A549 (cell line): ENCODE measurements around the gene PCDHB4. TPM values are rescaled to one million over a fixed set of nuclear protein-coding genes. Genes with fewer than 3 reads are reported as not detected.
A peak's percentile ranks its signal among the peaks of the same experiment; 100 is the strongest.
"Not testable (repeated sequence)": the region's sequence is repeated elsewhere in the genome, so short reads cannot be mapped to it uniquely, and the experiment has no call there.

Experiments
- ATAC-seq, 2 experiments: fragments of 200-7000 bp in 1 of 2; fragments of >200 bp in 1 of 2; cut with Nextera tagmentation in 1 of 2; cut with Tn5 transposase in 1 of 2; 3 replicates each; pipeline versions ENCODE4 v1.8.0 to v1.9.1; 2018 to 2020; ENCODE audit warnings: mild to moderate bottlenecking in 1 of 2, moderate library complexity in 1 of 2
- CTCF ChIA-PET: fragments of 300-600 bp; sonication (Branson Sonifier 250); formaldehyde crosslinking; extraction: SDS; loops from one replicate; lab custom pipeline; 2021; ENCODE audit warnings: antibody characterized with exemption, inconsistent platforms; lab: Yijun Ruan, JAX
- POLR2A ChIA-PET: fragments of 350-600 bp; formaldehyde crosslinking; extraction: SDS; loops from one replicate; lab custom pipeline; 2021; ENCODE audit warnings: antibody characterized with exemption, inconsistent platforms; lab: Yijun Ruan, JAX
- DNase-seq, 2 experiments: peaks; one replicate each; pipeline versions ENCODE4 v3.0.0 to v3.0.0-alpha.2; 2011 to 2016; ENCODE audit warnings: low read depth in 1 of 2, low spot score in 1 of 2
- FAIRE-seq: peaks from 2 replicates; lab custom pipeline; 2011; peaks lifted over from hg19 to GRCh38; lab: Jason Lieb, UNC
- H3K27ac ChIP-seq, 2 experiments: fragments of >200 bp; sonication (Bioruptor Twin); formaldehyde crosslinking; 3 replicates each; pipeline ENCODE4 v1.5.1; 2016 to 2017
- H3K4me1 ChIP-seq: fragments of >200 bp; sonication (Bioruptor Twin); formaldehyde crosslinking; 3 replicates; pipeline ENCODE4 v1.6.1; 2016
- H3K4me2 ChIP-seq: fragments of >200 bp; sonication (Bioruptor Twin); formaldehyde crosslinking; 3 replicates; pipeline ENCODE4 v1.6.1; 2016
- H3K4me3 ChIP-seq: fragments of >200 bp; sonication (Bioruptor Twin); formaldehyde crosslinking; 3 replicates; pipeline ENCODE4 v1.5.1; 2016
- H3K9me3 ChIP-seq: fragments of >200 bp; sonication (Bioruptor Twin); formaldehyde crosslinking; 3 replicates; pipeline ENCODE4 v1.6.1; 2016
- ESRRA ChIP-seq: fragments of 150-350 bp; IDR thresholded peaks from 2 replicates; pipeline ENCODE4 v1.6.1; 2014; ENCODE audit warnings: mild to moderate bottlenecking, low read length, borderline replicate concordance
- RAD21 ChIP-seq, 2 experiments: fragments of >200 bp in 1 of 2; sonication (Bioruptor Twin) in 1 of 2; formaldehyde crosslinking in 1 of 2; IDR thresholded peaks in 1 of 2; conservative IDR thresholded peaks in 1 of 2; 2 replicates in 1 of 2; 3 replicates in 1 of 2; pipeline ENCODE4 v1.6.1; 2012 to 2018; ENCODE audit warnings: inconsistent platforms in 1 of 2
- WGBS: methylation state at CpG from one replicate; pipeline ENCODE4 v1.1.6; 2017; ENCODE audit errors: missing lambda C conversion rate; 5-methylcytosine and 5-hydroxymethylcytosine counted together
- polyA plus RNA-seq, 4 experiments: library from polyadenylated mRNA; depleted of rRNA in 3 of 4; stranded (reverse); fragments of >200 nt; fragmentation: RNase III in 1 of 4; extraction: RNeasy Plus Mini Kit Qiagen cat#74134 plus additional on column Dnase treatment in 1 of 4; gene quantifications; 2 replicates in 3 of 4; 3 replicates in 1 of 4; pipeline ENCODE4 v1.2.3, GENCODE V29; 2011 to 2017

Gene PCDHB4
- polyA plus RNA-seq, 2 of the 4 experiments (the other 2 are of a cell fraction), result 0.05 to 0.19 TPM

DNA sequence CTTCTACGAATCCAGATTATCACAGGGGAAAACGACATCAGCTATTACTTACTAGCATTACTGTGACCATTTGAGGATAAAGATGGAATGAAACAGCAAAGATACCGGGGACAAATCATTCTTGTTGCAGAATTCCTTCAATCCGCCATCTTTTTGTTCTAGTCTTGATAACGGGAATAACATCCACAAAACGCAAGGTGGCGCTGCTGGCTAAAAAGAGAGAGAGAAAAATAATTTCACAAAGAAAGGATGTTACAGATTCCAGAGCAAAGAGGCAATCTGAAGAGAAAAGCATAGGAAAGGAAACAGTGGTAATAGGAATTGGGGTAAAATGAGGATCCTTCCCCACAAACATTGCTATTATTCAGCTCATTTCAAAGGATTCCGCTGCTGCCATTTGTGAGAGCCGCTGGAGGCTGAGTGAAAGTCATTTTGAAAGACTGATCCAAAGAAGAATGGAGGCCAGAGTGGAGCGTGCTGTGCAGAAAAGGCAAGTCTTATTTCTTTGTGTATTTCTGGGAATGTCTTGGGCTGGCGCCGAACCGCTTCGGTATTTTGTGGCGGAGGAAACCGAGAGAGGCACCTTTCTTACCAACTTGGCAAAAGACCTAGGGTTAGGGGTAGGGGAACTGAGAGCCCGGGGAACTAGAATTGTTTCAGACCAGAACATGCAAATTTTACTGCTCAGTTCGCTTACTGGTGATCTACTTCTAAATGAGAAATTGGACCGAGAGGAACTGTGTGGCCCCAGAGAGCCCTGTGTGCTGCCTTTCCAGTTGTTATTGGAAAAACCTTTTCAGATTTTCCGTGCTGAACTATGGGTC is 51.0 kb downstream of the PCDHB4 start, which contains the start of gene PCDHB7:
TSS of gene PCDHB7 (plus strand) at position 264 of the 824 bp plus-strand sequence. CDS start at position 456, 192 bp downstream.
- peak; percentile 23 for FAIRE-seq
- H3K4me3 ChIP-seq, result no peak within 1 kb of the TSS
- H3K9me3 ChIP-seq, result peaks cover 20% of the 10 kb centered on the region; the same call in 2 of the 3 replicates
- H3K27ac ChIP-seq, result no peak within 1 kb of the TSS
- TF ChIP-seq ESRRA (no peak), RAD21 (conservative IDR thresholded peaks at IDR 0.05 in 1 of 2, IDR thresholded peaks at IDR 0.05 in 1 of 2) (peak; percentile 16 to 46; a peak in 3 of 5 replicates)
- TF ChIP-seq, all 56 proteins: peak for 1
- CTCF ChIA-PET, result interaction anchor here (1.0 to 1.6 kb wide), 2 partner anchors 147 to 157 kb away, joined by 3 read pairs; partner anchors contain the start of gene PCDHGA1
- peak within 1 kb of the TSS; percentile 14; the same call in 1 of the 3 replicates for H3K4me2 ChIP-seq
- DNase-seq (peak; percentile 25 to 31), ATAC-seq (no peak)
- WGBS, result 35% methylated on average over 20 of the region's 20 CpGs
- no peaks in the 10 kb centered on the region for H3K4me1 ChIP-seq
- POLR2A ChIA-PET, result no interaction called here

DNA sequence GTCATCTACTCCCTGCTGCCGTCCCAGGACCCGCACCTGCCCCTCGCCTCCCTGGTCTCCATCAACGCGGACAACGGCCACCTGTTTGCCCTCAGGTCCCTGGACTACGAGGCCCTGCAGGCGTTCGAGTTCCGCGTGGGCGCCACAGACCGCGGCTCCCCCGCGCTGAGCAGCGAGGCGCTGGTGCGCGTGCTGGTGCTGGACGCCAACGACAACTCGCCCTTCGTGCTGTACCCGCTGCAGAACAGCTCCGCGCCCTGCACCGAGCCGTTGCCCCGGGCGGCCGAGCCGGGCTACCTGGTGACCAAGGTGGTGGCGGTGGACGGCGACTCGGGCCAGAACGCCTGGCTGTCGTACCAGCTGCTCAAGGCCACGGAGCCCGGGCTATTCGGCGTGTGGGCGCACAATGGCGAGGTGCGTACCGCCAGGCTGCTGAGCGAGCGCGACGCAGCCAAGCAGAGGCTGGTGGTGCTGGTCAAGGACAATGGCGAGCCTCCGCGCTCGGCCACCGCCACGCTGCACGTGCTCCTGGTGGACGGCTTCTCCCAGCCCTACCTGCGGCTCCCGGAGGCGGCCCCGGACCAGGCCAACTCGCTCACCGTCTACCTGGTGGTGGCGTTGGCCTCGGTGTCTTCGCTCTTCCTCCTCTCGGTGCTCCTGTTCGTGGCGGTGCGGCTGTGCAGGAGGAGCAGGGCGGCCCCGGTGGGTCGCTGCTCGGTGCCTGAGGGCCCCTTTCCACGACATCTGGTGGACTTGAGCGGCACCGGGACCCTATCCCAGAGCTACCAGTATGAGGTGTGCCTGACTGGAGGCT is 52.9 kb downstream of the PCDHB4 start:
- POLR2A ChIA-PET, H3K27ac ChIP-seq, FAIRE-seq, H3K4me1 ChIP-seq, H3K4me3 ChIP-seq, DNase-seq, ATAC-seq, H3K4me2 ChIP-seq, CTCF ChIA-PET: not testable (repeated sequence)
- peaks cover 18% of the 10 kb centered on the region; the same call in 2 of the 3 replicates for H3K9me3 ChIP-seq
- 73% methylated on average over 57 of the region's 79 CpGs for WGBS

Other genes starting within 250 kb of the PCDHB4 start
- gene PCDHA12, start 246.5 kb upstream of the PCDHB4 start, polyA plus RNA-seq (2011; rRNA removed), result 2.9 and 3.0 TPM in 2 replicates
- gene PCDHA12, start 246.5 kb upstream of the PCDHB4 start, polyA plus RNA-seq (2017; fragmentation: RNase III; extraction: RNeasy Plus Mini Kit Qiagen cat#74134 plus additional on column Dnase treatment), result 2.5 TPM in 3 replicates
- 0.09 and 0.14 TPM in 2 replicates for gene PCDHA13, start 239.7 kb upstream of the PCDHB4 start, polyA plus RNA-seq (2011; rRNA removed)
- gene PCDHA13, start 239.7 kb upstream of the PCDHB4 start, polyA plus RNA-seq (2017; fragmentation: RNase III; extraction: RNeasy Plus Mini Kit Qiagen cat#74134 plus additional on column Dnase treatment), result not detected in 3 replicates
- gene PCDHAC1, start 195.5 kb upstream of the PCDHB4 start, polyA plus RNA-seq (2011; rRNA removed), result 3.3 and 3.5 TPM in 2 replicates
- 0.55 to 0.57 TPM (median 0.57 TPM) in 3 replicates for gene PCDHAC1, start 195.5 kb upstream of the PCDHB4 start, polyA plus RNA-seq (2017; fragmentation: RNase III; extraction: RNeasy Plus Mini Kit Qiagen cat#74134 plus additional on column Dnase treatment)
- 5.3 and 6.3 TPM in 2 replicates for gene PCDHAC2, start 155.3 kb upstream of the PCDHB4 start, polyA plus RNA-seq (2011; rRNA removed)
- 1.1 to 1.2 TPM (median 1.2 TPM) in 3 replicates for gene PCDHAC2, start 155.3 kb upstream of the PCDHB4 start, polyA plus RNA-seq (2017; fragmentation: RNase III; extraction: RNeasy Plus Mini Kit Qiagen cat#74134 plus additional on column Dnase treatment)
- gene PCDHB1, start 70.4 kb upstream of the PCDHB4 start, polyA plus RNA-seq (2011; rRNA removed), result not detected in 2 replicates
- not detected in 3 replicates for gene PCDHB1, start 70.4 kb upstream of the PCDHB4 start, polyA plus RNA-seq (2017; fragmentation: RNase III; extraction: RNeasy Plus Mini Kit Qiagen cat#74134 plus additional on column Dnase treatment)
- gene PCDHB2, start 27.2 kb upstream of the PCDHB4 start, polyA plus RNA-seq (2011; rRNA removed), result 4.1 and 5.0 TPM in 2 replicates
- 2.7 to 3.4 TPM (median 3.0 TPM) in 3 replicates for gene PCDHB2, start 27.2 kb upstream of the PCDHB4 start, polyA plus RNA-seq (2017; fragmentation: RNase III; extraction: RNeasy Plus Mini Kit Qiagen cat#74134 plus additional on column Dnase treatment)
- 0.09 and 0.10 TPM in 2 replicates for gene PCDHB3, start 21.3 kb upstream of the PCDHB4 start, polyA plus RNA-seq (2011; rRNA removed)
- gene PCDHB3, start 21.3 kb upstream of the PCDHB4 start, polyA plus RNA-seq (2017; fragmentation: RNase III; extraction: RNeasy Plus Mini Kit Qiagen cat#74134 plus additional on column Dnase treatment), result 0.03 to 0.06 TPM (median 0.03 TPM) in 3 replicates
- gene PCDHB5, start 13.4 kb downstream of the PCDHB4 start, polyA plus RNA-seq (2011; rRNA removed), result 1.6 and 2.0 TPM in 2 replicates
- gene PCDHB5, start 13.4 kb downstream of the PCDHB4 start, polyA plus RNA-seq (2017; fragmentation: RNase III; extraction: RNeasy Plus Mini Kit Qiagen cat#74134 plus additional on column Dnase treatment), result 1.4 to 1.6 TPM (median 1.4 TPM) in 3 replicates
- 0.98 and 1.0 TPM in 2 replicates for gene PCDHB6, start 28.2 kb downstream of the PCDHB4 start, polyA plus RNA-seq (2011; rRNA removed)
- 0.79 to 1.0 TPM (median 0.92 TPM) in 3 replicates for gene PCDHB6, start 28.2 kb downstream of the PCDHB4 start, polyA plus RNA-seq (2017; fragmentation: RNase III; extraction: RNeasy Plus Mini Kit Qiagen cat#74134 plus additional on column Dnase treatment)
- 0.04 and 0.08 TPM in 2 replicates for gene PCDHB7, start 50.8 kb downstream of the PCDHB4 start, polyA plus RNA-seq (2011; rRNA removed)
- 0.03 TPM in 2 of 3 replicates, not detected in the other for gene PCDHB7, start 50.8 kb downstream of the PCDHB4 start, polyA plus RNA-seq (2017; fragmentation: RNase III; extraction: RNeasy Plus Mini Kit Qiagen cat#74134 plus additional on column Dnase treatment)
- 0.50 and 0.52 TPM in 2 replicates for gene PCDHB8, start 56.0 kb downstream of the PCDHB4 start, polyA plus RNA-seq (2011; rRNA removed)
- 0.37 to 0.50 TPM (median 0.44 TPM) in 3 replicates for gene PCDHB8, start 56.0 kb downstream of the PCDHB4 start, polyA plus RNA-seq (2017; fragmentation: RNase III; extraction: RNeasy Plus Mini Kit Qiagen cat#74134 plus additional on column Dnase treatment)
- gene PCDHB16, start 60.6 kb downstream of the PCDHB4 start, polyA plus RNA-seq (2011; rRNA removed), result 0.13 and 0.24 TPM in 2 replicates
- 0.05 to 0.10 TPM (median 0.08 TPM) in 3 replicates for gene PCDHB16, start 60.6 kb downstream of the PCDHB4 start, polyA plus RNA-seq (2017; fragmentation: RNase III; extraction: RNeasy Plus Mini Kit Qiagen cat#74134 plus additional on column Dnase treatment)
- gene PCDHB9, start 65.3 kb downstream of the PCDHB4 start, polyA plus RNA-seq (2011; rRNA removed), result 0.12 TPM in 1 of 2 replicates, not detected in the other
- gene PCDHB9, start 65.3 kb downstream of the PCDHB4 start, polyA plus RNA-seq (2017; fragmentation: RNase III; extraction: RNeasy Plus Mini Kit Qiagen cat#74134 plus additional on column Dnase treatment), result 0.01 to 0.13 TPM (median 0.11 TPM) in 3 replicates
- gene PCDHB10, start 70.5 kb downstream of the PCDHB4 start, polyA plus RNA-seq (2011; rRNA removed), result 0.03 and 0.06 TPM in 2 replicates
- gene PCDHB10, start 70.5 kb downstream of the PCDHB4 start, polyA plus RNA-seq (2017; fragmentation: RNase III; extraction: RNeasy Plus Mini Kit Qiagen cat#74134 plus additional on column Dnase treatment), result 0.04 TPM in 1 of 3 replicates, not detected in the others
- 0.21 and 0.22 TPM in 2 replicates for gene PCDHB11, start 77.8 kb downstream of the PCDHB4 start, polyA plus RNA-seq (2011; rRNA removed)
- 0.05 to 0.08 TPM (median 0.07 TPM) in 3 replicates for gene PCDHB11, start 77.8 kb downstream of the PCDHB4 start, polyA plus RNA-seq (2017; fragmentation: RNase III; extraction: RNeasy Plus Mini Kit Qiagen cat#74134 plus additional on column Dnase treatment)
- 0.05 TPM in 2 replicates for gene PCDHB12, start 86.9 kb downstream of the PCDHB4 start, polyA plus RNA-seq (2011; rRNA removed)
- gene PCDHB12, start 86.9 kb downstream of the PCDHB4 start, polyA plus RNA-seq (2017; fragmentation: RNase III; extraction: RNeasy Plus Mini Kit Qiagen cat#74134 plus additional on column Dnase treatment), result not detected in 3 replicates
- 0.19 and 0.28 TPM in 2 replicates for gene PCDHB13, start 92.1 kb downstream of the PCDHB4 start, polyA plus RNA-seq (2011; rRNA removed)
- 0.05 to 0.08 TPM (median 0.08 TPM) in 3 replicates for gene PCDHB13, start 92.1 kb downstream of the PCDHB4 start, polyA plus RNA-seq (2017; fragmentation: RNase III; extraction: RNeasy Plus Mini Kit Qiagen cat#74134 plus additional on column Dnase treatment)
- gene PCDHB14, start 101.5 kb downstream of the PCDHB4 start, polyA plus RNA-seq (2011; rRNA removed), result 0.13 and 0.14 TPM in 2 replicates
- 0.05 to 0.12 TPM (median 0.09 TPM) in 3 replicates for gene PCDHB14, start 101.5 kb downstream of the PCDHB4 start, polyA plus RNA-seq (2017; fragmentation: RNase III; extraction: RNeasy Plus Mini Kit Qiagen cat#74134 plus additional on column Dnase treatment)
- gene PCDHB15, start 123.6 kb downstream of the PCDHB4 start, polyA plus RNA-seq (2011; rRNA removed), result 0.09 and 0.13 TPM in 2 replicates
- gene PCDHB15, start 123.6 kb downstream of the PCDHB4 start, polyA plus RNA-seq (2017; fragmentation: RNase III; extraction: RNeasy Plus Mini Kit Qiagen cat#74134 plus additional on column Dnase treatment), result 0.04 to 0.12 TPM (median 0.05 TPM) in 3 replicates
- gene SLC25A2, start 182.2 kb downstream of the PCDHB4 start, polyA plus RNA-seq (2011; rRNA removed), result 0.08 TPM in 1 of 2 replicates, not detected in the other
- gene SLC25A2, start 182.2 kb downstream of the PCDHB4 start, polyA plus RNA-seq (2017; fragmentation: RNase III; extraction: RNeasy Plus Mini Kit Qiagen cat#74134 plus additional on column Dnase treatment), result not detected in 3 replicates
- 78.1 and 90.6 TPM in 2 replicates for gene TAF7, start 199.0 kb downstream of the PCDHB4 start, polyA plus RNA-seq (2011; rRNA removed)
- 67.3 to 72.6 TPM (median 71.3 TPM) in 3 replicates for gene TAF7, start 199.0 kb downstream of the PCDHB4 start, polyA plus RNA-seq (2017; fragmentation: RNase III; extraction: RNeasy Plus Mini Kit Qiagen cat#74134 plus additional on column Dnase treatment)
- gene PCDHGA1, start 208.7 kb downstream of the PCDHB4 start, polyA plus RNA-seq (2011; rRNA removed), result 0.66 and 0.71 TPM in 2 replicates
- gene PCDHGA1, start 208.7 kb downstream of the PCDHB4 start, polyA plus RNA-seq (2017; fragmentation: RNase III; extraction: RNeasy Plus Mini Kit Qiagen cat#74134 plus additional on column Dnase treatment), result 0.32 to 0.42 TPM (median 0.33 TPM) in 3 replicates
- gene PCDHGA2, start 216.9 kb downstream of the PCDHB4 start, polyA plus RNA-seq (2011; rRNA removed), result 1.6 and 1.7 TPM in 2 replicates
- 0.47 to 0.78 TPM (median 0.58 TPM) in 3 replicates for gene PCDHGA2, start 216.9 kb downstream of the PCDHB4 start, polyA plus RNA-seq (2017; fragmentation: RNase III; extraction: RNeasy Plus Mini Kit Qiagen cat#74134 plus additional on column Dnase treatment)
- gene PCDHGA3, start 222.0 kb downstream of the PCDHB4 start, polyA plus RNA-seq (2011; rRNA removed), result 0.07 TPM in 1 of 2 replicates, not detected in the other
- gene PCDHGA3, start 222.0 kb downstream of the PCDHB4 start, polyA plus RNA-seq (2017; fragmentation: RNase III; extraction: RNeasy Plus Mini Kit Qiagen cat#74134 plus additional on column Dnase treatment), result not detected in 3 replicates
- gene PCDHGB1, start 228.3 kb downstream of the PCDHB4 start, polyA plus RNA-seq (2011; rRNA removed), result 3.7 and 3.9 TPM in 2 replicates
- gene PCDHGB1, start 228.3 kb downstream of the PCDHB4 start, polyA plus RNA-seq (2017; fragmentation: RNase III; extraction: RNeasy Plus Mini Kit Qiagen cat#74134 plus additional on column Dnase treatment), result 1.3 to 1.6 TPM (median 1.5 TPM) in 3 replicates
- 0.48 and 0.61 TPM in 2 replicates for gene PCDHGA4, start 233.2 kb downstream of the PCDHB4 start, polyA plus RNA-seq (2011; rRNA removed)
- gene PCDHGA4, start 233.2 kb downstream of the PCDHB4 start, polyA plus RNA-seq (2017; fragmentation: RNase III; extraction: RNeasy Plus Mini Kit Qiagen cat#74134 plus additional on column Dnase treatment), result 0.10 to 0.15 TPM (median 0.13 TPM) in 3 replicates
- 0.36 and 0.54 TPM in 2 replicates for gene PCDHGB2, start 238.2 kb downstream of the PCDHB4 start, polyA plus RNA-seq (2011; rRNA removed)
- 0.04 to 0.05 TPM (median 0.05 TPM) in 3 replicates for gene PCDHGB2, start 238.2 kb downstream of the PCDHB4 start, polyA plus RNA-seq (2017; fragmentation: RNase III; extraction: RNeasy Plus Mini Kit Qiagen cat#74134 plus additional on column Dnase treatment)
- 0.37 and 0.57 TPM in 2 replicates for gene PCDHGA5, start 242.3 kb downstream of the PCDHB4 start, polyA plus RNA-seq (2011; rRNA removed)
- 0.09 to 0.18 TPM (median 0.13 TPM) in 3 replicates for gene PCDHGA5, start 242.3 kb downstream of the PCDHB4 start, polyA plus RNA-seq (2017; fragmentation: RNase III; extraction: RNeasy Plus Mini Kit Qiagen cat#74134 plus additional on column Dnase treatment)
- gene PCDHGB3, start 248.4 kb downstream of the PCDHB4 start, polyA plus RNA-seq (2011; rRNA removed), result 1.1 and 1.2 TPM in 2 replicates
- 0.16 to 0.44 TPM (median 0.28 TPM) in 3 replicates for gene PCDHGB3, start 248.4 kb downstream of the PCDHB4 start, polyA plus RNA-seq (2017; fragmentation: RNase III; extraction: RNeasy Plus Mini Kit Qiagen cat#74134 plus additional on column Dnase treatment)